GM12878 (cell line): ENCODE measurements around the gene PPP1R26. TPM values are rescaled to one million over a fixed set of nuclear protein-coding genes. Genes with fewer than 3 reads are reported as not detected.
A peak's percentile ranks its signal among the peaks of the same experiment; 100 is the strongest.
"Not testable (repeated sequence)": the region's sequence is repeated elsewhere in the genome, so short reads cannot be mapped to it uniquely, and the experiment has no call there.

ENCODE experiments used
- ATAC-seq: fragments of 200-7000 bp; cut with Tn5 transposase; 3 replicates; pipeline ENCODE4 v1.9.1; 2020; ENCODE audit warnings: mild to moderate bottlenecking, moderate library complexity
- BruUV-seq: library from RNA; stranded (reverse); fragments of 400-500 nt; replicated peaks from 2 replicates; lab custom pipeline; 2021; lab: Mats Ljungman, UMichigan
- CTCF ChIA-PET: fragments of 300-600 bp; sonication (Branson Sonifier 250); formaldehyde crosslinking; extraction: SDS; loops from one replicate; lab custom pipeline; 2021; ENCODE audit warnings: inconsistent platforms; lab: Yijun Ruan, JAX
- POLR2A ChIA-PET: fragments of 350-600 bp; formaldehyde crosslinking; extraction: SDS; loops from one replicate; lab custom pipeline; 2021; ENCODE audit warnings: inconsistent platforms; lab: Charles Lee
- RAD21 ChIA-PET: fragments of 300-600 bp; sonication (Branson Sonifier 250); formaldehyde crosslinking; loops from one replicate; lab custom pipeline; 2023; ENCODE audit warnings: antibody characterized with exemption; ENCODE audit not compliant: unreplicated experiment; lab: Charles Lee
- SMC1A ChIA-PET: fragments of 300-600 bp; sonication (Branson Sonifier 250); formaldehyde crosslinking; loops from one replicate; lab custom pipeline; 2023; ENCODE audit not compliant: unreplicated experiment, uncharacterized antibody; lab: Charles Lee
- DNase-seq: peaks from one replicate; pipeline ENCODE4 v3.0.0-alpha.2; 2011; ENCODE audit warnings: low read depth, low spot score
- FAIRE-seq: peaks from 3 replicates; lab custom pipeline; 2011; peaks lifted over from hg19 to GRCh38; lab: Jason Lieb, UNC
- H2AFZ ChIP-seq: 2 replicates; pipeline ENCODE4 v1.6.0; 2011; ENCODE audit warnings: low read depth, low read length, control low read depth; ENCODE audit not compliant: control insufficient read depth
- H3K27ac ChIP-seq: 2 replicates; pipeline ENCODE4 v1.5.1; 2011; ENCODE audit warnings: control low read depth; ENCODE audit not compliant: control insufficient read depth, insufficient read depth
- H3K27me3 ChIP-seq, 2 experiments: replicated peaks in 1 of 2; 2 replicates each; pipeline versions ENCODE4 v1.6.0 to v1.6.1; 2011; ENCODE audit warnings: low read length in 1 of 2; ENCODE audit not compliant: control insufficient read depth in 2 of 2, insufficient read depth in 2 of 2
- H3K36me3 ChIP-seq, 2 experiments: 2 replicates each; pipeline ENCODE4 v1.5.1; 2011; ENCODE audit warnings: low read length in 1 of 2; ENCODE audit not compliant: control insufficient read depth in 2 of 2, insufficient read depth in 2 of 2
- H3K4me1 ChIP-seq: 2 replicates; pipeline ENCODE4 v1.6.1; 2011; ENCODE audit warnings: mild to moderate bottlenecking, low read length, moderate library complexity, mixed read lengths; ENCODE audit not compliant: control insufficient read depth, insufficient read depth
- H3K4me2 ChIP-seq: 2 replicates; pipeline ENCODE4 v1.6.0; 2011; ENCODE audit warnings: control low read depth; ENCODE audit not compliant: control insufficient read depth, insufficient read depth
- H3K4me3 ChIP-seq: fragments of 200-600 bp; sonication (generic); 2 replicates; pipeline ENCODE4 v1.5.1; 2016
- H3K79me2 ChIP-seq: 2 replicates; pipeline ENCODE4 v1.6.0; 2011; ENCODE audit warnings: low read length; ENCODE audit not compliant: control insufficient read depth, insufficient read depth
- H3K9ac ChIP-seq: 2 replicates; pipeline ENCODE4 v1.8.0; 2011; ENCODE audit warnings: low read length, control low read depth, mixed read lengths; ENCODE audit not compliant: control insufficient read depth, insufficient read depth
- H3K9me3 ChIP-seq: replicated peaks from 3 replicates; pipeline ENCODE4 v1.5.1; 2011; ENCODE audit warnings: mild to moderate bottlenecking, low read length; ENCODE audit not compliant: control insufficient read depth, insufficient read depth
- H4K20me1 ChIP-seq: 2 replicates; pipeline ENCODE4 v1.6.0; 2011; ENCODE audit not compliant: control insufficient read depth, insufficient read depth
- CTCF ChIP-seq, 3 experiments: IDR thresholded peaks in 2 of 3; conservative IDR thresholded peaks in 1 of 3; 2 replicates each; pipeline ENCODE4 v1.5.1; 2011; ENCODE audit warnings: low read depth in 3 of 3, low read length in 3 of 3, mild to moderate bottlenecking in 3 of 3, control low read depth in 2 of 3, moderate library complexity in 2 of 3, inconsistent platforms in 1 of 3, mixed read lengths in 1 of 3; ENCODE audit not compliant: control insufficient read depth in 2 of 3, insufficient read depth in 1 of 3; ENCODE audit errors: extremely low read depth in 1 of 3
- PRDM15 ChIP-seq: fragments of 450-650 bp; formaldehyde crosslinking; IDR thresholded peaks from 2 replicates; pipeline ENCODE4 v1.4.0; 2020; ENCODE audit warnings: mild to moderate bottlenecking, moderate library complexity
- SP1 ChIP-seq: IDR thresholded peaks from one replicate; pipeline ENCODE4 v1.6.1; 2011; ENCODE audit warnings: low read depth, low read length
- WGBS: methylation state at CpG from one replicate; pipeline ENCODE4 v1.1.6; 2016; ENCODE audit warnings: low lambda C conversion rate; ENCODE audit not compliant: insufficient replicate concordance, insufficient coverage; ENCODE audit errors: missing lambda C conversion rate; 5-methylcytosine and 5-hydroxymethylcytosine counted together
- in situ Hi-C: fragments of 300-500 bp; cut with MboI; formaldehyde crosslinking; loops from 9 replicates; pipeline ENCODE4 v1.14.3; 2018; ENCODE audit warnings: mixed read lengths
- intact Hi-C: fragments of 100-400 bp; cut with micrococcal nuclease; formaldehyde crosslinking; loops from one replicate; pipeline ENCODE4 v1.14.2; 2022; ENCODE audit not compliant: unreplicated experiment
- polyA plus RNA-seq, 11 experiments: library from polyadenylated mRNA; depleted of rRNA in 4 of 11; unstranded in 6 of 11; stranded (reverse) in 5 of 11; fragments of >200 nt; fragmentation: Nextera tagmentation in 4 of 11; fragmentation: Illumina TruSeq in 1 of 11; extraction: Ambion mirVana in 4 of 11; extraction: Trizol in 1 of 11; gene quantifications; 1 replicate in 1 of 11; 2 replicates in 10 of 11; pipeline versions ENCODE4 v1.2.1 to v1.2.3, GENCODE V29; 2011 to 2016; ENCODE audit warnings: inconsistent platforms in 2 of 11, missing spikeins in 2 of 11, low read depth in 1 of 11
- total RNA-seq, 4 experiments: library from RNA; depleted of rRNA in 3 of 4; stranded (reverse); fragments of >200 nt in 3 of 4; fragmentation: Illumina TruSeq in 1 of 4; extraction: Trizol in 1 of 4; gene quantifications; 2 replicates each; pipeline versions ENCODE4 v1.2.1 to v1.2.3, GENCODE V29; 2013 to 2021

The PPP1R26 gene
- total and polyA plus RNA-seq, 10 of the 15 experiments (the other 5 are each of a cell fraction or from before 2014, with no cell fraction given): 0.02 to 1.9 (median 0.18) TPM

GRCh38 chr9:135440620-135441019 is 39.0 kb upstream of the PPP1R26 start (continued):
- TF ChIP-seq PRDM15 (CRISPR knock-in tag) (no peak), CTCF (IDR thresholded peaks at IDR 0.05 in 2 of 3, conservative IDR thresholded peaks at IDR 0.05 in 1 of 3; ENCODE audit: control insufficient read depth in 2 of 3, extremely low read depth in 1 of 3, insufficient read depth in 1 of 3, low read depth in 3 of 3, low read length in 3 of 3) (peak in 1 of 3 experiments; percentile 9; a peak in 1 of 6 replicates), SP1 (no peak)

DNA sequence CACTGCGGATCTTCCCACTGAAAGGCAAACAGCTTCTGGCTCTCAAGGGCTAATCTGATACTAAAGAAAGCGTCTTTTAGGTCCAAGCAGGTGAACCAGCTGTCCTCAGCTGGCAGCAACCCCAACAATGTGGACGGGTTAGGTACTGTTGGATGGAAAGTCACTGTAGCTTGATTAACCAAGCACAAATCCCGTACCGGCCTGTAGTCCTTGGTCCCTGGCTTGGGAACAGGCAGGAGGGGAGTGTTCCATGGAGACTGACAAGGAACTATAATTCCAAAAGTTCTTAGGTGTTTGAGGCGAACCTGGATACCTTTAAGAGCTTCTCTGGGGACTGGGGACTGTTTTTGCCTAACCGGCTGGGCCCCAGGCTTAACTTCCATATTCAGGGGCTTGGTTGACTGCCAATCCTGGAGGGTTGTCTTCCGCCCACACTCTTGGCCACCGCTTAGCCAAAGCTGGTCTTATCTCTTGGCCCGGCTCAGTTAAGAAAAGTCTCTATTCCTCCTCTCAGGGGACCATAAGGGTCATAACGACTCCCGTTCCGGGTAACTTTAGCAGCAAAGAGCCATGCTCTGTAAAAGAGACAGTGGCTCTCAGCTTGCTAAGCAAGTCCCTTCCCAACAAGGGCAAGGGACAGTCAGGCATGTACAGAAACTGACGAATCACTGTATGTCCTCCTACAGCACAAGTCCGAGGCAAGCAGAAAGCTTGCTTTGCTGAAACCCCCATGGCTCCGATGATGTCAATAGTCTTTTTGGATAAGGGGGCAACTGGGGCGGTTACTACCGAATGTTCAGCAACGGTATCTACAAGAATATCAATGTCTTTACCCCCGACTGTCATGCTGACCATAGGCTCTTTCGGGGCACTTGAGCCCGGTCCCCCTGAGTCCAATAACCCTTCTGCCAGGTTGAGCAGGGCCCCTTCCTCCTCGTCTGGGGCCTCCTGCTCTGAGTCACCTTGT is 38.2 kb upstream of the PPP1R26 start:
- H4K20me1 ChIP-seq, SMC1A ChIA-PET, BruUV-seq, H3K4me3 ChIP-seq, ATAC-seq, H3K27me3 ChIP-seq, in situ Hi-C loops, intact Hi-C loops, H3K9ac ChIP-seq, H3K27ac ChIP-seq, CTCF ChIA-PET, H3K9me3 ChIP-seq, RAD21 ChIA-PET, H3K36me3 ChIP-seq, H3K79me2 ChIP-seq, FAIRE-seq, H3K4me2 ChIP-seq, POLR2A ChIA-PET, H3K4me1 ChIP-seq, H2AFZ ChIP-seq, DNase-seq: not testable (repeated sequence)
- 30% methylated on average over 23 of the region's 23 CpGs for WGBS
